GM19043 (cell line): ENCODE results near the gene SLC25A47.
"Not testable (repeated sequence)": the region's sequence is repeated elsewhere in the genome, so short reads cannot be mapped to it uniquely, and the experiment has no call there.

Experiments
- ATAC-seq: cut with Tn5 transposase; IDR thresholded peaks from one replicate; pipeline ENCODE4 v1.9.1; 2021; ENCODE audit warnings: low read depth; ENCODE audit not compliant: unreplicated experiment

The SLC25A47 gene

GRCh38 chr14:100342826-100343225 lies 19.7 kb downstream of the SLC25A47 start:
- not testable (repeated sequence) for ATAC-seq

- ATAC-seq = not testable (repeated sequence)
Measured at GRCh38 chr14:100344657-100345056, 21.5 kb downstream of the SLC25A47 start.

- ATAC-seq = no peak
Measured at GRCh38 chr14:100345711-100346110, 22.6 kb downstream of the SLC25A47 start.

- ATAC-seq = no peak
Measured at GRCh38 chr14:100346306-100347091, 23.4 kb downstream of the SLC25A47 start.

- no peak for ATAC-seq
Measured at GRCh38 chr14:100348253-100348729, 25.2 kb downstream of the SLC25A47 start.

GRCh38 chr14:100348784-100349685 lies 25.9 kb downstream of the SLC25A47 start:
- no peak for ATAC-seq

GRCh38 chr14:100350276-100350926 lies 27.3 kb downstream of the SLC25A47 start:
- no peak for ATAC-seq

GRCh38 chr14:100350986-100351385 lies 27.8 kb downstream of the SLC25A47 start:
- no peak for ATAC-seq

- ATAC-seq = no peak
Measured at GRCh38 chr14:100358396-100358795, 35.3 kb downstream of the SLC25A47 start.

GRCh38 chr14:100359111-100359510 lies 36.0 kb downstream of the SLC25A47 start:
- ATAC-seq = no peak

- ATAC-seq = no peak
Measured at GRCh38 chr14:100359881-100360280, 36.7 kb downstream of the SLC25A47 start.

- no peak for ATAC-seq
Measured at GRCh38 chr14:100361626-100362025, 38.5 kb downstream of the SLC25A47 start.

GRCh38 chr14:100362311-100362927 lies 39.3 kb downstream of the SLC25A47 start:
- ATAC-seq = no peak

GRCh38 chr14:100363053-100363452 lies 39.9 kb downstream of the SLC25A47 start:
- ATAC-seq = no peak

- ATAC-seq = no peak
Measured at GRCh38 chr14:100364403-100364802, 41.3 kb downstream of the SLC25A47 start.

GRCh38 chr14:100365741-100366140 lies 42.6 kb downstream of the SLC25A47 start:
- ATAC-seq = no peak

GRCh38 chr14:100369019-100369418 lies 45.9 kb downstream of the SLC25A47 start:
- no peak for ATAC-seq

GRCh38 chr14:100370003-100370402 lies 46.9 kb downstream of the SLC25A47 start:
- no peak for ATAC-seq

GRCh38 chr14:100371773-100372172 lies 48.6 kb downstream of the SLC25A47 start:
- no peak for ATAC-seq

GRCh38 chr14:100372357-100373048 lies 49.4 kb downstream of the SLC25A47 start:
- ATAC-seq = no peak
